ENCODE data around the gene IBSP. TPM values are rescaled to one million over a fixed set of nuclear protein-coding genes. Genes with fewer than 3 reads are reported as not detected.
A peak's percentile ranks its signal among the peaks of the same experiment; 100 is the strongest.

IBSP gene
- total and polyA plus RNA-seq, 9 of the 15 experiments (the other 6 are each of a cell fraction or from before 2014, with no cell fraction given), result not detected

GRCh38 chr4:87824352-87824751 is 25.0 kb downstream of the IBSP start:
- Histone ChIP-seq H3K4me1 (replicated peaks in 1 of 2; ENCODE audit: control insufficient read depth in 2 of 2, insufficient read depth in 2 of 2, low read length in 2 of 2) (peaks cover 0 to 9% of the 10 kb centered on the region in 2 experiments; a peak in 4 of 5 replicates), H3K36me3 (ENCODE audit: control insufficient read depth, insufficient read depth, low read length) (no peaks in the 10 kb centered on the region), H3K27ac (ENCODE audit: extremely low read depth, low read depth, low read length) (no peak overlapping the region), H3K79me2 (ENCODE audit: control insufficient read depth, insufficient read depth, low read length) (no peaks in the 10 kb centered on the region), H3K4me3 (no peak overlapping the region), H2AFZ (ENCODE audit: low read depth, low read length) (no peak overlapping the region), H3K4me2 (ENCODE audit: insufficient read depth, low read length) (no peak overlapping the region), H3K9me1 (ENCODE audit: control insufficient read depth, insufficient read depth, low read length) (no peaks in the 10 kb centered on the region), H3K9ac (ENCODE audit: insufficient read depth in 1 of 2, low read depth in 2 of 2, low read length in 2 of 2) (no peak overlapping the region), H3K27me3 (ENCODE audit: control insufficient read depth in 2 of 2, insufficient read depth in 2 of 2, low read length in 2 of 2) (no peaks in the 10 kb centered on the region), H4K20me1 (replicated peaks; ENCODE audit: control insufficient read depth, insufficient read depth, low read length) (no peaks in the 10 kb centered on the region), H3K9me3 (replicated peaks; ENCODE audit: control insufficient read depth, insufficient read depth, low read depth, low read length) (no peaks in the 10 kb centered on the region)
- ChIA-PET CTCF (ENCODE audit: low intra/inter-chr PET ratio) (no interaction called here), POLR2A (no interaction called here)
- no TSS peak for BruUV-seq (replicated peaks)
- 0% methylated on average over 1 of the region's 1 CpG for WGBS (ENCODE audit: insufficient coverage, low coverage, missing lambda C conversion rate)
- in situ Hi-C loops (cut with MboI), result no loop called here
- FAIRE-seq (no peak), DNase-seq (ENCODE audit: extremely low read depth in 1 of 4, low spot score in 3 of 4) (no peak), ATAC-seq (no peak)
- intact Hi-C loops (cut with micrococcal nuclease), result no loop called here
- TF ChIP-seq JUND (IDR thresholded peaks at IDR 0.05; ENCODE audit: borderline replicate concordance, low read depth, low read length), result no peak
- TF ChIP-seq JUND (tag; IDR thresholded peaks at IDR 0.05; ENCODE audit: borderline replicate concordance, low read depth, low read length), result peak; percentile 56; the same call in 1 of the 3 replicates
- TF ChIP-seq ATF3 (IDR thresholded peaks at IDR 0.05), result peak; percentile 45; the same call in 1 of the 2 replicates
- TF ChIP-seq ATF3 (CRISPR knock-in tag; conservative IDR thresholded peaks at IDR 0.05), result no peak
- TF ChIP-seq, protein P1, sequence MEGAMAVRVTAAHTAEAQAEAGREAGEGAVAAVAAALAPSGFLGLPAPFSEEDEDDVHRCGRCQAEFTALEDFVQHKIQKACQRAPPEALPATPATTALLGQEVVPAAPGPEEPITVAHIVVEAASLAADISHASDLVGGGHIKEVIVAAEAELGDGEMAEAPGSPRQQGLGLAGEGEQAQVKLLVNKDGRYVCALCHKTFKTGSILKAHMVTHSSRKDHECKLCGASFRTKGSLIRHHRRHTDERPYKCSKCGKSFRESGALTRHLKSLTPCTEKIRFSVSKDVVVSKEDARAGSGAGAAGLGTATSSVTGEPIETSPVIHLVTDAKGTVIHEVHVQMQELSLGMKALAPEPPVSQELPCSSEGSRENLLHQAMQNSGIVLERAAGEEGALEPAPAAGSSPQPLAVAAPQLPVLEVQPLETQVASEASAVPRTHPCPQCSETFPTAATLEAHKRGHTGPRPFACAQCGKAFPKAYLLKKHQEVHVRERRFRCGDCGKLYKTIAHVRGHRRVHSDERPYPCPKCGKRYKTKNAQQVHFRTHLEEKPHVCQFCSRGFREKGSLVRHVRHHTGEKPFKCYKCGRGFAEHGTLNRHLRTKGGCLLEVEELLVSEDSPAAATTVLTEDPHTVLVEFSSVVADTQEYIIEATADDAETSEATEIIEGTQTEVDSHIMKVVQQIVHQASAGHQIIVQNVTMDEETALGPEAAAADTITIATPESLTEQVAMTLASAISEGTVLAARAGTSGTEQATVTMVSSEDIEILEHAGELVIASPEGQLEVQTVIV (CRISPR knock-in tag; IDR thresholded peaks at IDR 0.05; ENCODE audit: borderline replicate concordance), result no peak
- TF ChIP-seq, protein P2, sequence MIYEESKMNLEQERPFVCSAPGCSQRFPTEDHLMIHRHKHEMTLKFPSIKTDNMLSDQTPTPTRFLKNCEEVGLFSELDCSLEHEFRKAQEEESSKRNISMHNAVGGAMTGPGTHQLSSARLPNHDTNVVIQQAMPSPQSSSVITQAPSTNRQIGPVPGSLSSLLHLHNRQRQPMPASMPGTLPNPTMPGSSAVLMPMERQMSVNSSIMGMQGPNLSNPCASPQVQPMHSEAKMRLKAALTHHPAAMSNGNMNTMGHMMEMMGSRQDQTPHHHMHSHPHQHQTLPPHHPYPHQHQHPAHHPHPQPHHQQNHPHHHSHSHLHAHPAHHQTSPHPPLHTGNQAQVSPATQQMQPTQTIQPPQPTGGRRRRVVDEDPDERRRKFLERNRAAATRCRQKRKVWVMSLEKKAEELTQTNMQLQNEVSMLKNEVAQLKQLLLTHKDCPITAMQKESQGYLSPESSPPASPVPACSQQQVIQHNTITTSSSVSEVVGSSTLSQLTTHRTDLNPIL (CRISPR knock-in tag; IDR thresholded peaks at IDR 0.05), result no peak
- no peak for TF ChIP-seq E2F4 (CRISPR knock-in tag; IDR thresholded peaks at IDR 0.05; ENCODE audit: low read depth)
- no peak for TF ChIP-seq ARHGAP35 (IDR thresholded peaks at IDR 0.05; ENCODE audit: partially characterized antibody)
